Colonic mucosa (tissue), 4 donors: ENCODE data around the gene STXBP6. TPM values are rescaled to one million over a fixed set of nuclear protein-coding genes. Genes with fewer than 3 reads are reported as not detected.

Experiments used
- DNase-seq: peaks from one replicate; pipeline ENCODE4 v3.0.0-alpha.2; 2020
- H3K27ac ChIP-seq: fragments of 200-600 bp; one replicate; pipeline ENCODE4 v1.8.0; 2021
- H3K27me3 ChIP-seq: fragments of 200-600 bp; one replicate; pipeline ENCODE4 v1.8.0; 2021
- H3K36me3 ChIP-seq: fragments of 200-600 bp; one replicate; pipeline ENCODE4 v1.8.0; 2021
- H3K4me1 ChIP-seq: fragments of 200-600 bp; one replicate; pipeline ENCODE4 v1.8.0; 2021; ENCODE audit warnings: mild to moderate bottlenecking
- H3K4me3 ChIP-seq: fragments of 200-600 bp; one replicate; pipeline ENCODE4 v1.8.0; 2021
- H3K9ac ChIP-seq, 2 donors: one replicate each; pipeline ENCODE4 v1.7.0; 2013; ENCODE audit warnings: control low read depth in 2 of 2, low read depth in 2 of 2, low read length in 2 of 2
- H3K9me3 ChIP-seq: fragments of 200-600 bp; one replicate; pipeline ENCODE4 v1.8.0; 2021
- CTCF ChIP-seq: fragments of 200-600 bp; IDR thresholded peaks from one replicate; pipeline ENCODE4 v1.8.0; 2022; ENCODE audit warnings: antibody characterized with exemption, mild to moderate bottlenecking
- intact Hi-C: fragments of 100-400 bp; cut with DNase I; formaldehyde crosslinking; loops from one replicate; pipeline ENCODE4 v1.14.1; 2022
- total RNA-seq, 2 donors: library from RNA; stranded (reverse); fragmentation: NEBNext Ultra II Directional in 1 of 2; extraction: Animal tissue kit (Norgen Biotek cat#: 25700) in 1 of 2; gene quantifications; one replicate each; pipeline ENCODE4 v1.2.1, GENCODE V29; 2021
- donor health status: healthy.
- donor health status: DM: no; HTN: no; CAD: no.
- donor health status: DM: no; HTN: no; CAD: no.

STXBP6 gene
- total RNA-seq, 2 donors from 2014 or later: 23.7 to 26.1 TPM

- DNase-seq: no peak
- H3K27ac ChIP-seq: no peak overlapping the region
Observed at GRCh38 chr14:24870949-24871701, 178.8 kb downstream of the STXBP6 start.

GRCh38 chr14:24868389-24868788 lies 181.6 kb downstream of the STXBP6 start:
- intact Hi-C loops: no loop called here
- H3K4me1 ChIP-seq: peaks cover 5% of the 10 kb centered on the region
- H3K36me3 ChIP-seq: no peaks in the 10 kb centered on the region
- H3K27ac ChIP-seq: no peak overlapping the region
- H3K27me3 ChIP-seq: no peaks in the 10 kb centered on the region
- no peak overlapping the region for H3K9ac ChIP-seq
- TF ChIP-seq CTCF: no peak
- DNase-seq: no peak
- no peaks in the 10 kb centered on the region for H3K9me3 ChIP-seq
- no peak overlapping the region for H3K4me3 ChIP-seq

More at GRCh38 chr14:24870949-24871701, 178.8 kb downstream of the STXBP6 start:
- Histone ChIP-seq H3K4me1 (peaks cover 9% of the 10 kb centered on the region), H3K4me3 (no peak overlapping the region), H3K36me3 (no peaks in the 10 kb centered on the region), H3K9ac (no peak overlapping the region), H3K9me3 (no peaks in the 10 kb centered on the region), H3K27me3 (no peaks in the 10 kb centered on the region)
- no peak for TF ChIP-seq CTCF
- intact Hi-C loops: no loop called here

DNA sequence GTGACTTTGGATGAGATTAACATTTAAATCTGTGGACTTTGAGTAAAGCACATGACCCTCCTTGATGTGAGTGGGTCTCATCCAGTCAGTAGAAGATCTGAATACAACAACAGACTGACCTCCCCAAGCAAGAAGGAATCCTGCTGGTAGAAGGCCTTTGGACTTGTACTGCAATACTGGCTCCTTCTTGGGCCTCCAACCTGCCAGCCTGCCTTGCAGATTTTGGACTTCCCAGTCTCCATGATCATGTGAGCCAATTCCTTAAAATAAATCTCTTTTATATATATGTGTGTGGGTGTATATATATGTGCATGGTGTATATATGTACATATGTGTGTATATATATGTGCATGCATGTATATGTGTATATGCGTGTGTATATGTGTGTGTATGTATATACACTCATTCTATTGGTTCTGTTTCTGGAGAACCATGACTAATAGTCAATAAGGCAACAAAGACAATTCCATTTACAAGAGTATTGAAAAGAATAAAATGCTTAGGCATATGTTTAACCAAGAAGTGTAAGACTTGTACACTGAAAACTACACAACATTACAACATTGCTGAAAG lies 183.8 kb downstream of the STXBP6 start:
- intact Hi-C loops: no loop called here
- Histone ChIP-seq H3K9ac (no peak overlapping the region), H3K4me3 (no peak overlapping the region), H3K27me3 (no peaks in the 10 kb centered on the region), H3K9me3 (no peaks in the 10 kb centered on the region), H3K4me1 (no peaks in the 10 kb centered on the region), H3K36me3 (no peaks in the 10 kb centered on the region), H3K27ac (no peak overlapping the region)
- TF ChIP-seq CTCF: no peak
- DNase-seq: no peak

- H3K9me3 ChIP-seq: no peaks in the 10 kb centered on the region
- no peaks in the 10 kb centered on the region for H3K4me1 ChIP-seq
- DNase-seq: no peak
- no peak overlapping the region for H3K9ac ChIP-seq
- no peak for TF ChIP-seq CTCF
- intact Hi-C loops: no loop called here
- H3K4me3 ChIP-seq: no peak overlapping the region
- H3K27ac ChIP-seq: peak overlapping the region; percentile 5
- H3K27me3 ChIP-seq: no peaks in the 10 kb centered on the region
- no peaks in the 10 kb centered on the region for H3K36me3 ChIP-seq
Observed at GRCh38 chr14:24863968-24864684, 185.8 kb downstream of the STXBP6 start.

DNA sequence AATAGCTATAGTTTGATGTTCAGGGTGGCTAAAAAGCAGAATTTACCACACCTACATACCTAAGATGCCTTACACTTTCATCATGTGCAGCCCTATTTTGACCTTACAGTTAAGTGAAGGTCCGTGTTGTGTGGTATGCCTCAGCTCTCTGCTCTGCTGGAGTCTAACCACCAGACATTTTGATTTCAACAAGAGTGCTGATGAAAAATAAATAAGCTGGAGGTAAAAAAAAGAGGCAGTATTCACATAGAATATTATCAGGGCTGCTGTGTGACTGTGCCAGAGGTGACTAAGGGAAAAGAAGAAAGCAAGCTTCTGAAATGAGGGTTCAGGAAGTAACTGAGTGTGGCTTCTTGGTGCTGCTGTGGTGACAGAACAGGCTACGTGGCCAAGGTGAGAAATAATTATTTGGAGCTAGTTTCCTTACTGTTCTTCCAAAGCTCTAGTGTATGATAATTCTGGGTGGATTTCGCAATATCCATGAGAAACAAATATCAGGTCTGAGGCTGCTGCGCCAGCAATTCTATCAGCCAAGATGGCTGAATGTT lies 188.8 kb downstream of the STXBP6 start:
- Histone ChIP-seq H3K27me3 (no peaks in the 10 kb centered on the region), H3K4me3 (no peak overlapping the region), H3K36me3 (no peaks in the 10 kb centered on the region), H3K27ac (no peak overlapping the region), H3K4me1 (no peaks in the 10 kb centered on the region), H3K9me3 (no peaks in the 10 kb centered on the region), H3K9ac (peak overlapping the region in 1 of 2 donors; percentile 23)
- no peak for DNase-seq
- TF ChIP-seq CTCF: no peak
- intact Hi-C loops: no loop called here
